ENCODE measurements around the gene C4orf50.

The C4orf50 gene

GRCh38 chr4:5917672-5918071 is 100.6 kb downstream of the C4orf50 start:
- DNase-seq: no peak

GRCh38 chr4:5916229-5916628 is 102.0 kb downstream of the C4orf50 start:
- no peak for DNase-seq

GRCh38 chr4:5913454-5913853 is 104.8 kb downstream of the C4orf50 start:
- no peak for DNase-seq

- peak; percentile 67 to 84 for DNase-seq
Observed at GRCh38 chr4:5912614-5913019, 105.6 kb downstream of the C4orf50 start.

- no peak for DNase-seq
Observed at GRCh38 chr4:5908876-5909427, 109.3 kb downstream of the C4orf50 start.

GRCh38 chr4:5906191-5906590 is 112.0 kb downstream of the C4orf50 start:
- no peak for DNase-seq

- DNase-seq: no peak
Observed at GRCh38 chr4:5905714-5906113, 112.5 kb downstream of the C4orf50 start.

GRCh38 chr4:5900844-5901243 is 117.4 kb downstream of the C4orf50 start:
- DNase-seq: no peak

- no peak for DNase-seq
Observed at GRCh38 chr4:5899881-5900280, 118.3 kb downstream of the C4orf50 start.

GRCh38 chr4:5899396-5899795 is 118.8 kb downstream of the C4orf50 start:
- no peak for DNase-seq

GRCh38 chr4:5897674-5898073 is 120.6 kb downstream of the C4orf50 start:
- no peak for DNase-seq

- no peak for DNase-seq
Observed at GRCh38 chr4:5895287-5895686, 122.9 kb downstream of the C4orf50 start.

GRCh38 chr4:5894266-5894665 is 124.0 kb downstream of the C4orf50 start:
- DNase-seq: no peak

- DNase-seq: no peak
Observed at GRCh38 chr4:5893591-5893990, 124.6 kb downstream of the C4orf50 start.

GRCh38 chr4:5893004-5893580 is 125.1 kb downstream of the C4orf50 start, which contains the start of gene CRMP1:
Gene CRMP1, minus strand, starts transcription at chr4:5893086. Its CDS starts 117 bp downstream, at chr4:5892969.
- peak; percentile 81 to 88 for DNase-seq

- DNase-seq: peak in 1 of 2 experiments; percentile 62
Observed at GRCh38 chr4:5892323-5893003, 125.8 kb downstream of the C4orf50 start.

GRCh38 chr4:5891563-5892322 is 126.5 kb downstream of the C4orf50 start:
- peak in 1 of 2 experiments; percentile 40 for DNase-seq

- DNase-seq: peak; percentile 94 to 97
Observed at GRCh38 chr4:5890063-5890727, 128.0 kb downstream of the C4orf50 start.

GRCh38 chr4:5889002-5889696 is 129.1 kb downstream of the C4orf50 start:
- DNase-seq: peak in 1 of 2 experiments; percentile 24

- peak; percentile 87 to 90 for DNase-seq
Observed at GRCh38 chr4:5888222-5889001, 129.8 kb downstream of the C4orf50 start.

Measured in NCI-H2081 (cell line).